ENCODE measurements around the gene MAP2K5. TPM values are rescaled to one million over a fixed set of nuclear protein-coding genes. Genes with fewer than 3 reads are reported as not detected.

The MAP2K5 gene
- total RNA-seq, 1 donor from 2014 or later = 11.6 TPM

DNA sequence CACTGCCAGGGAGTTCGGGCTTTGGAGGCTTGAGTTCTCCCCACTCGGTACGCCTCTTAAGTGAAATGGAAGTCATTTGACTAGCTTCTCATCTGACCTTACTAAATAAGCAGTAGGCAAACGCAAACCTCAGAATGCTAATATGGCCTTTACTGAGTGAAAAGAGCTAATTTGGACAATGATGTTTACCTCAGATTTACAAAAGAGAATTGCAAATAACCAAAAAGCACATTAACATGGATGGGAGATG lies 298.9 kb downstream of the MAP2K5 start:
- Mint-ChIP-seq H3K36me3 (ENCODE audit: low read depth, unreplicated experiment) (no peaks in the 10 kb centered on the region), H3K27me3 (ENCODE audit: low read depth, unreplicated experiment) (peaks cover 16% of the 10 kb centered on the region), H3K4me1 (ENCODE audit: low read depth, unreplicated experiment) (peaks cover 27% of the 10 kb centered on the region), H3K27ac (ENCODE audit: unreplicated experiment) (no peak overlapping the region), H3K9me3 (ENCODE audit: unreplicated experiment) (no peaks in the 10 kb centered on the region), H3K4me3 (ENCODE audit: unreplicated experiment) (no peak overlapping the region)
- Histone ChIP-seq H3K9ac (ENCODE audit: low read length) (no peak overlapping the region), H2AFZ (ENCODE audit: low read depth, low read length) (peak overlapping the region; percentile 99), H3K27ac (ENCODE audit: low read depth, low read length) (no peak overlapping the region), H3K79me2 (ENCODE audit: insufficient read depth, low read length) (no peaks in the 10 kb centered on the region), H3K4me2 (ENCODE audit: low read length) (peak overlapping the region; percentile 92), H3K27me3 (ENCODE audit: insufficient read depth, low read length) (peaks cover 17% of the 10 kb centered on the region), H4K20me1 (ENCODE audit: insufficient read depth, low read length) (no peaks in the 10 kb centered on the region), H3K9me3 (ENCODE audit: insufficient read depth, low read depth, low read length) (no peaks in the 10 kb centered on the region), H3K36me3 (ENCODE audit: insufficient read depth, low read length) (no peaks in the 10 kb centered on the region), H3K4me3 (ENCODE audit: insufficient read depth, low read depth, low read length) (peak overlapping the region; percentile 93), H3K4me1 (ENCODE audit: insufficient read depth, low read length) (peaks cover 21% of the 10 kb centered on the region)
- FAIRE-seq = no peak
- DNase-seq (ENCODE audit: low read depth) = no peak
- no peak for TF ChIP-seq EZH2 (IDR thresholded peaks at IDR 0.05; ENCODE audit: insufficient read depth, low read length)
- TF ChIP-seq, protein P1, sequence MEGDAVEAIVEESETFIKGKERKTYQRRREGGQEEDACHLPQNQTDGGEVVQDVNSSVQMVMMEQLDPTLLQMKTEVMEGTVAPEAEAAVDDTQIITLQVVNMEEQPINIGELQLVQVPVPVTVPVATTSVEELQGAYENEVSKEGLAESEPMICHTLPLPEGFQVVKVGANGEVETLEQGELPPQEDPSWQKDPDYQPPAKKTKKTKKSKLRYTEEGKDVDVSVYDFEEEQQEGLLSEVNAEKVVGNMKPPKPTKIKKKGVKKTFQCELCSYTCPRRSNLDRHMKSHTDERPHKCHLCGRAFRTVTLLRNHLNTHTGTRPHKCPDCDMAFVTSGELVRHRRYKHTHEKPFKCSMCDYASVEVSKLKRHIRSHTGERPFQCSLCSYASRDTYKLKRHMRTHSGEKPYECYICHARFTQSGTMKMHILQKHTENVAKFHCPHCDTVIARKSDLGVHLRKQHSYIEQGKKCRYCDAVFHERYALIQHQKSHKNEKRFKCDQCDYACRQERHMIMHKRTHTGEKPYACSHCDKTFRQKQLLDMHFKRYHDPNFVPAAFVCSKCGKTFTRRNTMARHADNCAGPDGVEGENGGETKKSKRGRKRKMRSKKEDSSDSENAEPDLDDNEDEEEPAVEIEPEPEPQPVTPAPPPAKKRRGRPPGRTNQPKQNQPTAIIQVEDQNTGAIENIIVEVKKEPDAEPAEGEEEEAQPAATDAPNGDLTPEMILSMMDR (IDR thresholded peaks at IDR 0.05; ENCODE audit: insufficient read depth, low read depth, low read length) = no peak

DNA sequence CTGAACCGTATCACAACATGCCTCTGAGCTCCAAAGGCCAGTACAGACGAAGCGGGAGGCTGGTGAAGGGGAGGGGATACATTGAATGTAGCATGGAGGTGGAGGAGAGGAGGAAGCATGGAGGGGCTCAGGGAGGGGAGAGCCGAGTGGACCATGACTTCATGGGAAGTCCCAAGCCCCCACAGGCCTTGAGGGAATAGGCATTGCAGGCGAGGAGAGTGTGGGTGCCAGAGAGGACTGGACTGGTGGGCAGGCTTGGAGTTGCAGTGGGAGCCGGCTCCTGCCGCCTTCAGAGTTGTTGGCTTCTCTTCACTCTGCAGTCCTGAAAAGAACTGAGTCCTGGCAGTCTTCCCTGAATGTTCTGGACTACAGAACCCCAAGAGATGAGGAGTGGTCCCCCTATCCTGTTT lies 300.6 kb downstream of the MAP2K5 start:
- Histone ChIP-seq H3K27me3 (ENCODE audit: insufficient read depth, low read length) (peaks cover 6% of the 10 kb centered on the region), H4K20me1 (ENCODE audit: insufficient read depth, low read length) (no peaks in the 10 kb centered on the region), H3K36me3 (ENCODE audit: insufficient read depth, low read length) (no peaks in the 10 kb centered on the region), H3K4me3 (ENCODE audit: insufficient read depth, low read depth, low read length) (no peak overlapping the region), H3K79me2 (ENCODE audit: insufficient read depth, low read length) (no peaks in the 10 kb centered on the region), H3K9ac (ENCODE audit: low read length) (no peak overlapping the region), H3K9me3 (ENCODE audit: insufficient read depth, low read depth, low read length) (no peaks in the 10 kb centered on the region), H2AFZ (ENCODE audit: low read depth, low read length) (no peak overlapping the region), H3K4me1 (ENCODE audit: insufficient read depth, low read length) (peaks cover 21% of the 10 kb centered on the region), H3K27ac (ENCODE audit: low read depth, low read length) (no peak overlapping the region), H3K4me2 (ENCODE audit: low read length) (no peak overlapping the region)
- Mint-ChIP-seq H3K27me3 (ENCODE audit: low read depth, unreplicated experiment) (peaks cover 11% of the 10 kb centered on the region), H3K27ac (ENCODE audit: unreplicated experiment) (peak overlapping the region; percentile 18), H3K4me1 (ENCODE audit: low read depth, unreplicated experiment) (peaks cover 27% of the 10 kb centered on the region), H3K36me3 (ENCODE audit: low read depth, unreplicated experiment) (no peaks in the 10 kb centered on the region), H3K4me3 (ENCODE audit: unreplicated experiment) (no peak overlapping the region), H3K9me3 (ENCODE audit: unreplicated experiment) (no peaks in the 10 kb centered on the region)
- TF ChIP-seq, protein P1 (IDR thresholded peaks at IDR 0.05; ENCODE audit: insufficient read depth, low read depth, low read length) = no peak
- TF ChIP-seq EZH2 (IDR thresholded peaks at IDR 0.05; ENCODE audit: insufficient read depth, low read length) = no peak
- no peak for FAIRE-seq
- DNase-seq (ENCODE audit: low read depth) = no peak

DNA sequence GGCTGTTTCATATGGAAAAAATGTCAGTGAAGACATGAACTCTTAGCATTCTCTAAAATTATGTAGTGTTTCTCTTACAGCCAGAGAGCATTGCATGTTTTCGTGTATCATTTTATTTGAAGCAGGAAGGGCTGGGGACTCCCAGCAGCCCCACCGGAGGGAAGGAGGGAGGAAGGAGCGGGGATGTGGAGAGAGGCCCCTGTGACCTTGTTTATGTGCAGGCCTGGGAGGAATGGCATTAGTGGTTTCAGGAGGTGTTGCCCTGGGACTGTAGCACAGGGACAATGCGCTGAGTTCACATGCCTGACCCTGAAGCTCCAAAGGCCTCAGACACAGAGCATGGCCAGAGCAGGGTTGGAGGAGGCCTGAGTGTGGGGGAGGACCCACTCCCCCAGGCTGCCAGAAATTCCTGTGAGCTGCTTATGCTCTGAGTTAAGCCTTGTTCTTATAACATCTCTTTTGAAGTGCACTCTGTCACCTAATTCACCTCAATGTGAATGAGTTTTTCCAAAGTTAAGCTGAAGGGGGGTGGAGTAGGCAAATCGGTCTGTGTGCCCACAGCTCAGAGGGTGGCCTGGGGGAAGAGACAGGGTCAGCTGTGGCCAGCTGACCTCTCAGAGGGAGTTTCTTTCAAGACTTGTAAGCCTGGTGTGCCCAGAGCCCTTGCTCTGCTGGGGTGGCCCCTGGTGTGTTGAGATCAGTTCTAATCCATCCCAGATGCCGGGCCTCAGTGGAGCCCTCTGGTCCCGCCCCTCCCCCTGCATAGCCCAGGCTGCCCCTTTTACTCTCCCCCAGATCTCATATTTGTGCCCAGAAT lies 301.3 kb downstream of the MAP2K5 start:
- Histone ChIP-seq H2AFZ (ENCODE audit: low read depth, low read length) (peak overlapping the region; percentile 55), H3K79me2 (ENCODE audit: insufficient read depth, low read length) (no peaks in the 10 kb centered on the region), H4K20me1 (ENCODE audit: insufficient read depth, low read length) (no peaks in the 10 kb centered on the region), H3K27ac (ENCODE audit: low read depth, low read length) (no peak overlapping the region), H3K27me3 (ENCODE audit: insufficient read depth, low read length) (no peaks in the 10 kb centered on the region), H3K9ac (ENCODE audit: low read length) (no peak overlapping the region), H3K4me1 (ENCODE audit: insufficient read depth, low read length) (peaks cover 19% of the 10 kb centered on the region), H3K36me3 (ENCODE audit: insufficient read depth, low read length) (no peaks in the 10 kb centered on the region), H3K4me3 (ENCODE audit: insufficient read depth, low read depth, low read length) (no peak overlapping the region), H3K4me2 (ENCODE audit: low read length) (peak overlapping the region; percentile 19), H3K9me3 (ENCODE audit: insufficient read depth, low read depth, low read length) (no peaks in the 10 kb centered on the region)
- DNase-seq (ENCODE audit: low read depth) = peak; percentile 51
- Mint-ChIP-seq H3K4me1 (ENCODE audit: low read depth, unreplicated experiment) (peaks cover 27% of the 10 kb centered on the region), H3K27ac (ENCODE audit: unreplicated experiment) (peak overlapping the region; percentile 59), H3K27me3 (ENCODE audit: low read depth, unreplicated experiment) (peaks cover 6% of the 10 kb centered on the region), H3K4me3 (ENCODE audit: unreplicated experiment) (no peak overlapping the region), H3K9me3 (ENCODE audit: unreplicated experiment) (no peaks in the 10 kb centered on the region), H3K36me3 (ENCODE audit: low read depth, unreplicated experiment) (no peaks in the 10 kb centered on the region)
- no peak for TF ChIP-seq EZH2 (IDR thresholded peaks at IDR 0.05; ENCODE audit: insufficient read depth, low read length)
- TF ChIP-seq, protein P1 (IDR thresholded peaks at IDR 0.05; ENCODE audit: insufficient read depth, low read depth, low read length) = no peak
- FAIRE-seq = no peak

All from astrocyte (in vitro differentiated cells and primary cell).